Peyer's patch (tissue), 4 donors: ENCODE measurements around the gene PTGES. TPM values are rescaled to one million over a fixed set of nuclear protein-coding genes. Genes with fewer than 3 reads are reported as not detected.
"Not testable (repeated sequence)": the region's sequence is repeated elsewhere in the genome, so short reads cannot be mapped to it uniquely, and the experiment has no call there.

Experiments
- DNase-seq, 3 donors: peaks; one replicate each; pipeline ENCODE4 v3.0.0-alpha.2; 2017 to 2019
- H3K27ac ChIP-seq, 4 donors: fragments of 200-600 bp; sonication (generic); one replicate each; pipeline ENCODE4 v1.5.1; 2016 to 2019
- H3K27me3 ChIP-seq, 2 donors: fragments of 200-600 bp; sonication (generic); one replicate each; pipeline ENCODE4 v1.5.1; 2019
- H3K36me3 ChIP-seq, 3 donors: fragments of 200-600 bp; sonication (generic); one replicate each; pipeline ENCODE4 v1.5.1; 2016 to 2019
- H3K4me1 ChIP-seq, 4 donors: fragments of 200-600 bp; sonication (generic); one replicate each; pipeline ENCODE4 v1.5.1; 2016 to 2019
- H3K4me3 ChIP-seq, 4 donors: fragments of 200-600 bp; sonication (generic); 1 replicate in 3 of 4; 2 replicates in 1 of 4; pipeline ENCODE4 v1.5.1; 2016 to 2019; ENCODE audit warnings: mild to moderate bottlenecking in 1 of 4
- H3K9me3 ChIP-seq, 4 donors: fragments of 200-600 bp; sonication (generic); one replicate each; pipeline ENCODE4 v1.5.1; 2016 to 2019; ENCODE audit warnings: mild to moderate bottlenecking in 1 of 4
- POLR2A ChIP-seq, 2 donors: fragments of 450-650 bp; IDR thresholded peaks; one replicate each; pipeline ENCODE4 v1.5.1; 2017; ENCODE audit warnings: antibody characterized with exemption in 2 of 2, mild to moderate bottlenecking in 2 of 2, moderate library complexity in 2 of 2
- total RNA-seq, 4 donors: library from RNA; depleted of rRNA; stranded (reverse); fragments of >200 nt; gene quantifications; one replicate each; pipeline ENCODE4 v1.1.0, GENCODE V29; 2016
- TF ChIP-seq, protein P1 (sequence below), 6 experiments: fragments of 450-650 bp in 4 of 6; fragments of 200-600 bp in 2 of 6; sonication (generic) in 1 of 6; IDR thresholded peaks; one replicate each; pipeline ENCODE4 v1.5.1; 2017 to 2019; ENCODE audit warnings: antibody characterized with exemption in 6 of 6, mild to moderate bottlenecking in 3 of 6, moderate library complexity in 1 of 6

The PTGES gene
- total RNA-seq, 4 donors from 2014 or later, result 1.8 to 8.7 (median 6.8) TPM

DNA sequence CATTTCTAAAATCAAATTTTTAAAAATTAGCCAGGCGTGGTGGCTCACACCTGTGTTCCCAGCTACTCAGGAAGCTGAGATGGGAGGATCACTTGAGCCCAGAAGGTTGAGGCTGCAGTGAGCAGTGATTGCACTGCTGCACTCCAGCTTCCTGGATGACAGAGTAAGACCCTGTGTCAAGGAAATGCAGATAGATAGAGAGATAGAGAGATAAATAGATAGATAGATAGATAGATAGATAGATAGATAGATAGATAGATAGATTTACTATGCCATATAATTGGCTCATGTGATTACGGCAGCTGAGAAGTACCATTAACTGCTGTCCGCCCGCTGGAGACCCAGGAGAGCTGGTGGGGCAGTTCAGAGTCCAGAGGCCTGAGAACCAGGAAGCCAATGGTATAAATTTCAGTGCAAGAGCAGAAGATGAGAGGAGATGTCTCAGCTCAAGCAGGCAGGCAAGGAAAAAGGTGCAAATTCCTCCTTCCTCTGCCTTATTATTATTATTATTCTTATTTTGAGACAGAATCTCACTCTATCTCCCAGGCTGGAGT lies 13.0 kb upstream of the PTGES start:
- Histone ChIP-seq H3K9me3 (no peaks in the 10 kb centered on the region), H3K36me3 (no peaks in the 10 kb centered on the region), H3K27me3 (no peaks in the 10 kb centered on the region), H3K4me3 (no peak overlapping the region), H3K4me1 (peaks cover 0 to 3% (median 0%) of the 10 kb centered on the region in 4 donors), H3K27ac (no peak overlapping the region)
- peak in 2 of 3 donors; percentile 55 to 60 for DNase-seq
- TF ChIP-seq, protein P1, sequence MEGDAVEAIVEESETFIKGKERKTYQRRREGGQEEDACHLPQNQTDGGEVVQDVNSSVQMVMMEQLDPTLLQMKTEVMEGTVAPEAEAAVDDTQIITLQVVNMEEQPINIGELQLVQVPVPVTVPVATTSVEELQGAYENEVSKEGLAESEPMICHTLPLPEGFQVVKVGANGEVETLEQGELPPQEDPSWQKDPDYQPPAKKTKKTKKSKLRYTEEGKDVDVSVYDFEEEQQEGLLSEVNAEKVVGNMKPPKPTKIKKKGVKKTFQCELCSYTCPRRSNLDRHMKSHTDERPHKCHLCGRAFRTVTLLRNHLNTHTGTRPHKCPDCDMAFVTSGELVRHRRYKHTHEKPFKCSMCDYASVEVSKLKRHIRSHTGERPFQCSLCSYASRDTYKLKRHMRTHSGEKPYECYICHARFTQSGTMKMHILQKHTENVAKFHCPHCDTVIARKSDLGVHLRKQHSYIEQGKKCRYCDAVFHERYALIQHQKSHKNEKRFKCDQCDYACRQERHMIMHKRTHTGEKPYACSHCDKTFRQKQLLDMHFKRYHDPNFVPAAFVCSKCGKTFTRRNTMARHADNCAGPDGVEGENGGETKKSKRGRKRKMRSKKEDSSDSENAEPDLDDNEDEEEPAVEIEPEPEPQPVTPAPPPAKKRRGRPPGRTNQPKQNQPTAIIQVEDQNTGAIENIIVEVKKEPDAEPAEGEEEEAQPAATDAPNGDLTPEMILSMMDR (IDR thresholded peaks at IDR 0.05), result no peak
- TF ChIP-seq POLR2A (IDR thresholded peaks at IDR 0.05), result no peak

DNA sequence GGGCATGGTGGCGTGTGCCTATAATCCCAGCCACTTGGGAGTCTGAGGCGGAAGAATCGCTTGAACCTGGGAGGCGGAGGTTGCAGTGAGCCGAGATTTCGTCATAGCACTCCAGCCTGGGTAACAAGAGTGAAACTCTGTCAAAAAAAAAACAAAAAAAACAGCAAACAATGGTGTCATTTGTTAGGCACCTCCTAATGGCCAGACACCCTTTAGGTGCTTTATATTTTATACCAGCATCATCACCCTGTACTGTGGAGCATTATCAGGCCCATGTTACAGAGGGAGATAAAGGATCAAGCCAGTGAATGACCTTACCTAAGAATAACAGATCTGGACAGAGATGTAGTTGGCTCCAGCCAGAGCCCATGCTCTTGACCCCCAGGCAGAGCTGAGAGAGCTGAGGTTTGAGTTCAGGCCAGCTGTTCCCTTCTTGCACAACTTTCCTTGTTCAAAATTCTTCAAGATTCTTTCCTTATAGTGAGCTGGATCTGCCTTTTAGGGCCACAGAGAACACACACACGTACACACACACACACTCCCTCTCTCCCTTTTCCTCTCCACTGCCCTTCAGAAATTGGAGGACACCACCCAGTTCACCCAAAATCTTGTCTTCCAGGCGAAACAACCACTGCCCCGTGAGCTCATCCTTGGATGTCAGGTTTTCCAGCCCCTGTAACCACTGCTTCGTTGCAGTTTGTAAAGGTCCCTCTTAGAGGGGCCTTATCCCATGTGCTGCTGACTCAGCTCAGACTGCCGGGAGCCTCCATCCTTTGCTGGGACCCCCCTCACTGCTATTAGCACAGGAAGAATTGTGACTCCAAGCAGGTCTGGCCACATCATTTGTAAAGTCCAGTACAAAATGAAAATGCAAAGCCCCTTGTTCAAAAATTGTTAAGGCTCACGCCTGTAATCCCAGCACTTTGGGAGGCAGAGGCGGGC lies 10.4 kb upstream of the PTGES start:
- Histone ChIP-seq H3K36me3 (no peaks in the 10 kb centered on the region), H3K4me3 (no peak overlapping the region), H3K9me3 (no peaks in the 10 kb centered on the region), H3K27me3 (no peaks in the 10 kb centered on the region), H3K4me1 (peaks cover 0 to 3% (median 0%) of the 10 kb centered on the region in 4 donors), H3K27ac (peak overlapping the region; percentile 26 to 80 (median 58))
- TF ChIP-seq, protein P1 (IDR thresholded peaks at IDR 0.05), result no peak
- no peak for TF ChIP-seq POLR2A (IDR thresholded peaks at IDR 0.05)
- DNase-seq, result peak in 1 of 3 donors; percentile 55

DNA sequence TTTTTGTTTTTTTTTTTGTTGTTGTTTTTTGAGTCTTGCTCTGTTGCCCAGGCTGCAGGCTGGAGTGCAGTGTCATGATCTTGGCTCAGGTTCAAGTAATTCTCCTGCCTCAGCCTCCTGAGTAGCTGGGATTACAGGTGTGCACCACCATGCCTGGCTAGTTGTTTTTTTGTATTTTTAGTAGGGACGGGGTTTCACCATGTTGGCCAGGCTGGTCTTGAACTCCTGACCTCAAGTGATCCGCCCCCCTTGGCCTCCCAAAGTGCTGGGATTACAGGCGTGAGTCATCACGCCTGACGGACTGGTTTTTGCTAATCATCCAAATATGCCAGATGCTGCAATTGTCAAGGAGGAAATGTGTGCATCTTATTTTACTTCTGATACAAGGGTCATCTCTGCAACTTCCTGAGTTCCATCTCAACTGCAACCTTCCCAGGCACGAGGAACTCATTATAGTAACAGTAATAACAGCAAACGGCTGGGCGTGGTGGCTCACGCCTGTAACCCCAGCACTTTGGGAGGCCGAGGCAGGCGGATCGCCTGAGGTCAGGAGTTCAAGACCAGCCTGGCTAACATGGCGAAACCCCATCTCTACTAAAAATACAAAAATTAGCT lies 9.6 kb upstream of the PTGES start:
- not testable (repeated sequence) for H3K4me3 ChIP-seq, H3K27me3 ChIP-seq, H3K4me1 ChIP-seq, H3K36me3 ChIP-seq, H3K9me3 ChIP-seq
- peak overlapping the region; percentile 44 to 80 (median 69) for H3K27ac ChIP-seq
- peak in 1 of 3 donors; percentile 55 for DNase-seq

DNA sequence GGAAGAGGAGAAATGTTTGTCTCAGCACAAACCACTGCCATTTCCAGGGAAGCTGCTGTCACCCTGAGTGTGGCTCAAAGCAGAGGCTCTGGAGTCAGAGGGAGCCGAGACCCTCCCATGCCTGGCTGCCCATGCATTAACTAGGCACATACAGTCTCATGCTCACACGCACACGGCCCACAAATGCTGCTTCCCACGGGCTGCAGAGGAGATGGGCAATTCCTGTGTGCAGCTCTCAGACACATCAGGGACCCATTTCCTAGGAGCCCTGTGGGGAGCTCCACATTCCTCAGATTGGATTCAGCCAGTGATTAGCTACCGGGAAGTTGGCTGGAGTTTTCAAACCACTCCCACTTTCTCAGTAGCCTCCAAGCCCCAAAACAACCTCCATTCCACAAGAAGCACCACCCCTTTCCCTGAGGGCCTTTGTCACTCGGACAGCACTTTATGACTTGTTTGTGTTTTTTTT lies 9.1 kb upstream of the PTGES start:
- no peak overlapping the region for H3K4me3 ChIP-seq
- H3K27ac ChIP-seq, result peak overlapping the region; percentile 44 to 80 (median 69)
- no peaks in the 10 kb centered on the region for H3K36me3 ChIP-seq
- H3K27me3 ChIP-seq, result no peaks in the 10 kb centered on the region
- TF ChIP-seq POLR2A (IDR thresholded peaks at IDR 0.05), result no peak
- TF ChIP-seq, protein P1 (IDR thresholded peaks at IDR 0.05), result no peak
- H3K9me3 ChIP-seq, result no peaks in the 10 kb centered on the region
- H3K4me1 ChIP-seq, result peaks cover 0 to 9% (median 0%) of the 10 kb centered on the region in 4 donors
- DNase-seq, result no peak

DNA sequence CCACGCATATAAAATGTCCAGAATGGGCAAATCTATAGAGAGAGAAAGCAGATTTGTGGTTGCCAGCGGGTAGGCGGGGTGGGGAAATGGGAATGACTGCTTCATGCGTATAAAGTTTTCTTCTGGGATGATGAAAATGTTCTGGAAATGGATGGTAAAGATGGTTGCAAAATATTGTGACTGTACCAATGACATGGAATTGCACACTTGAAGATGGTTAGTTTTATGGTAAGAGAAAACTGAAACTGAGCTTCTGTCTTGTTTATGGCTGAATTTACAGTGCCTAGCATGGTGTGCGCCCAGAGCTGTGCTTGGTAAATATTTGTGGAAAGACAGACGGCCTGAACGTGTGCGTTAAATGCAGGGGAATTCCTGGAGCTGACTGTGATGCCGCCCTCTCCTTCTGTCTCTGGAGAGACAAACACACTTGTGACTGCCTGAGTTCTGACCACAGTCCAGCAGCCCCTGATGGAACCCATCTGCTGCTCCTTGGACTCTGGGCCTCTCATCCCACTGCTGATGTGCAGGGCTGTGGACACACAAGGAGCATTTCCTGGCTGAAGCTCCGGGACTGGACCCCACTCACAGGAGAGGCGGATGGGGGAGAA lies 8.6 kb upstream of the PTGES start:
- TF ChIP-seq, protein P1 (IDR thresholded peaks at IDR 0.05), result no peak
- TF ChIP-seq POLR2A (IDR thresholded peaks at IDR 0.05), result no peak
- no peak overlapping the region for H3K4me3 ChIP-seq
- peak overlapping the region; percentile 44 to 80 (median 69) for H3K27ac ChIP-seq
- H3K9me3 ChIP-seq, result no peaks in the 10 kb centered on the region
- peak in 2 of 3 donors; percentile 63 to 76 for DNase-seq
- no peaks in the 10 kb centered on the region for H3K27me3 ChIP-seq
- peaks cover 0 to 11% (median 0%) of the 10 kb centered on the region in 4 donors for H3K4me1 ChIP-seq
- no peaks in the 10 kb centered on the region for H3K36me3 ChIP-seq

DNA sequence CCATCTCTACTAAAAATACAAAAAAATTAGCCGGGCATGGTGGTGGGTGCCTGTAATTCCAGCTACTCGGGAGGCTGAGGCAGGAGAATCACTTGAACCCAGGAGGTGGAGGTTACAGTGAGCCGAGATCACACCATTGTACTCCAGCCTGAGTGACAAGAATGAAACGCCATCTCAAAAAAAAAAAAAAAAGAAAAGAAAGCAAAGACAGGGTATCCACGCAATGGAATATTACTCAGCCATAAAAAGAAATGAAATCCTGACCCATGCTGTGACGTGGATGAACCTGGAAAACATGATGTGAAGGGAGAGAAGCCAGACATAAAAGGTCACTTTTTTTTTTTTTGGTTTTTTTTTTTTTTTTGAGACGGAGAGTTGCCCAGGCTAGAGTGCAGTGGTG lies 7.9 kb upstream of the PTGES start:
- not testable (repeated sequence) for DNase-seq, H3K9me3 ChIP-seq, H3K27me3 ChIP-seq, H3K4me3 ChIP-seq, H3K4me1 ChIP-seq, H3K36me3 ChIP-seq
- peak overlapping the region in 3 of 4 donors; percentile 26 to 80 (median 73) for H3K27ac ChIP-seq
